ENCODE results near the gene LPIN1.

Gene LPIN1

DNA sequence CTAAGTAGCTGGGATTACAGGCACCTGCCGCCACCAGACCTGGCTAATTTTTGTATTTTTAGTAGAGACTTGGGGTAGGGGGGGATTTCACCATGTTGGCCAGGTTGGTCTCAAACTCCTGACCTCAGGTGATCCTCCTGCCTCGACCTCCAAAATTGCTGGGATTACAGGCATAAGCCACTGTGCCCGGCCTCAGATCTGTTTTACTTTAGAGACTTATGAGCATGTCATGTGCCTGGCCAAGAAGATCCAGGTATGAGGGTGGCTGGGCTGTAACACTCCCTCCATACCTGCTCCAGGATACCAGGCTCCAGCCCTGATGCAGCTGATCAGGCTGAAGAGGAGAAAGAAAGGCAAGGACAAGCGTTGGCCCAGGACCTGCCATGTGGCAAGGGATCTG lies 125.0 kb downstream of the LPIN1 start:
- no peak for DNase-seq

DNA sequence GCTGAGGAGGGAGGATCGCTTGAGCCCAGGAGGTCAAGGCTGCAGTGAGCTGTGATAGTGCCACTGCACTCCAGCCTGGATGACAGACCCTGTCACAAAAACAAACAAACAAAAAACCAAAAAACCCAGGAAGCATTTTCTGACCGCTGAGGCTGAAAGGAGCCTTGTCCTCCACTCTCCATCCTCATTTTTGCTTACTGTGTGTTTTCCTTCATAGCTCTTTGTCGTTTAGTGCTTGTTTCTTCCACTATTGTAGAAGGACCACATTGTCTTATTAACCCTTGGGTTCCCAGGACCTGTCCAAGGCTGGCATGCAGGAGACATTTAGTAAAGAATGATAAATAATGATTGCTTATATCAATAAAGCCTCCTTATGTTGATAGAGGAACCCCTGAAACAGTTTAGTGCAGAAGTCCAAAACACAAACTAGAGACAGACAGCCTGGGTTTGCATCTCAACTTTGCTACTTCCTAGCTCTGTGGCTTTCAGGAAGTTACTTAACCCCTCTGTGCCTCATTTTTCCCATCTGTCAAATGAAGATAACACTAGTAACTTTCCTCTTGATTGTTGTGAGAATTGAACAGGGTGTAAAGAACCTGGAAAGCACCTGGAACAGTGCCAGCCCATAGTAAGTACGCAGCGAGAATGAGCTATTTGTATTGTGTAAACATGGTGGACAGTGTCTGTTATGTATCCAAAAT lies 126.0 kb downstream of the LPIN1 start:
- no peak for DNase-seq

DNA sequence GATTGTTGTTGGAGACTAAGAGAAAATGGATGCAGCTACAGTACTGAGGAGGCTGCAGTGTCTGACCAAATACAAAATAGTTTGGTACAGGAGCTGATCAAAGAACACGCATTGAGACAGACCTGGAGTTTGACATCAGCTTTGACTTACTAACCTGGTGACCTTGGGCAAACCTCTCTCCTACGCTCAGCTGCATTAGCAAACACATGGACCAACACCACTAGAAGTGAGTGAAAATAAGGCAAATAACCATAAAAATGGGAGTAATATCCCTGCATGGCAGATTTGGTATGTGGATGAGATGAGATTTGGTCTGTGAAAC lies 126.5 kb downstream of the LPIN1 start:
- DNase-seq = no peak

DNA sequence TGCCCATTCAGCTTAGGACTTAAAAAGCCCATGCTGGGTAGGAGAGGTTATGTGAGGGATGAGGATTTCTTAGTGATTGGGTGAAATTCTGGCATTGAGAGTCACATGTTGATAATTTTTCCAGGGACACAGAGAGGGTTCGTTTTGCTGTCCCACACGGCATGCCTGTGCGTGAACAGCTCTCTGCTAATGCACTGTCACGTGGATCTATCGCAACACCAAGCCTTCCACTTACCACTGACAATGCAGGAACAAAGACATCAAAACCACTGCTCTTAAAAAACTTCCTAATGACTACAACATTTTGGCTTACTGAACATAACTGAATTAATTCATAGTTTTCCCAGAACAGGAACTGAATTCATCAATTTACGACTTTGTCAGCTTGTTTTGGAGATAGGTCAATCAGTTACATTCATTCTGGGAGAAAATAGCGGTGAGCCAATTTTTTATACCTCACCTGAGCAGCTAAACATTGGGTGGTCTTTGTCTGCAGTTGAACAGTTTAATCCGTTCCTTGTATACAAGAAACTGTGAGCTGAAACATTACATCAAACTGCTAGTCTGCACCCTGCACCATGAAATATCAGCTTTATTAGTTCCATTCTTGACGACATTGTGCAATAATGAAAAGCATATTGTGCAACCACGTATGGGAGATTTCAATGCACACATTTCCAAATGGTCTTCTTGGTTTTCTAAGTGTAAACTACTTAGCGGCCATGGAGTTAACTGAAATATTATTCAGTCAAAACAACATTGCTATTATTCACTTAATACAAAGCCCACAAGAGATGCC lies 127.1 kb downstream of the LPIN1 start:
- no peak for DNase-seq

DNA sequence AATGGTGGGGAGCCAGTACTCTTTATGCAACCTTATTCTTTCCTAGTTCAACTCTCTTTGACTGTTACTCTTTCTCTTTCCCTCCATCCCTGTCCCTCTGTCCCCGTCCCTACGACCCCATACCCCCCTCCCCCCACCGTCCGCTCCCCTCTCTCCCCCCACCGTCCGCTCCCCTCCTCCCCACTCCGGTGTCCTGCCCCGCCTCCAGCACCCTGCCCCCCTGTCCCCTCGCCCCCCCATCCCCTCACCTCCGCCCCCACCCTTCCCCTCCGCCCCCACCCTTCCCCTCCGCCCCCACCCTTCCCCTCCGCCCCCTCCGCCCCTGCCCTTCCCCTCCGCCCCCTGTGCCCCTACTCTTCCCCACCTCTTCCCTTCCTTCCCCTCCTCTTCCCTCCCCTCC lies 128.4 kb downstream of the LPIN1 start:
- no peak for DNase-seq

DNA sequence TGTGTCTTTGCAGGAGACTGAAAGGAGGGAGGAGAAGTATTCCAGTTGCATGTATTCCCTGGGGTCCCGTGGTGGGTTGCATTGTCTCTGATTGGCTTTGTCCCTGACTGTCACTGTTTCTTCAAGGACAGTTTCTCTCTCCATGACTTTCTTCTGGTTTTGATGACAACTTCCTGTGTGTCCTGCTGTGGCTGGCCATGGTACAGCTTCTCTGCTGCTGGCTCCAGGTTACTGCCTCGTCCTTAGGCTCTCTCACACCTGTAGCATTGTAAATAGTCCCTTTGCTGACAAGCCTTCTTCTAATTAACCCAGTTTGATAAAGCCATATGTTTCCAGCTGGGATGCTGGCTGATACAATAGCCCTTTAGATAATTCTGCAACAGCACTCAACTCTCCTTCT lies 129.0 kb downstream of the LPIN1 start:
- DNase-seq = no peak

DNA sequence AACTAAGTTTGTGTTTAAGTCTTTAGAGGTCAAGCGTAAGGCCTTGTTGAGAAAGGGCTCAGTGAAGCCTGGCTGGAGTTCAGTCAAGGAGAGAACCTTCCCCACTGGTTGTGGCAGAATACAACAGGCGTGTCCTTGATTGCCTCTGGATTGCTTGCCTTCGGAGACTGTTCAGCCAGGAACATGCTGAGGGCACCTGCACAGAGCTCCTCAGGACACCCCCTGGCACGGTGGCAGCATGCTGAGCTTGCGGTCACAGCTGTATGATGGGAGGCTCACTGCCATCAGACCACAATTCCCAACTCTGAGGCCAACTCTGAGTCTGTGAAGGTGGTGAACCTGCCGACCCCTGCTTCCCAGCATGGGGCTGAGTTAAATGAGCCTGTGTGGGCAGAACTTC lies 130.0 kb downstream of the LPIN1 start:
- DNase-seq = no peak

DNA sequence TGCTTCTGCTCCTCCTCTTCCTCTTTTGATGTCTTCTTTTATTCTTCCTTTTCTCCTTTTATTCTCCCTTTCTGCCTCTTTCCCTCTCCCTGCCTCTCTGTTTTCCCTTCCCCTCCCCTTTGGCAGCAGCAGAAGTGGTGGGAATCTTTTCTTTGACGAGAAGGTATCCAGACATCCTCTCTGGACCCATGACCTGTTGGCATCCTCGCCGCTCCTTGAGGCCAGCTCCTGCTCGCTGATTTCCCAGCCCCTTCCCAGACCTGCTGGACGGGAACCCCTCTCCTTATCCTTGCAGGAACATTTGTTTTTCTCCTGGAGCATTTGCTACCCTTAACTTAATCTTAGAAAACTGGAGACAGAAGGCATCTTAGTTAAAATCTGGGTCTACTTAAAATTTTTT lies 130.5 kb downstream of the LPIN1 start:
- DNase-seq = no peak

Measured in T-helper 1 cell (primary cell).